ENCODE data around the gene MYBPH.

MYBPH gene

GRCh38 chr1:203127666-203128430 lies 47.8 kb downstream of the MYBPH start, which contains the start of gene ADORA1:
Gene ADORA1 (plus strand): TSS chr1:203127726. CDS start chr1:203128842, 1,116 bp downstream.
- peak; percentile 70 for DNase-seq

GRCh38 chr1:203126866-203127665 lies 48.6 kb downstream of the MYBPH start:
- peak; percentile 44 for DNase-seq

GRCh38 chr1:203126151-203126865 lies 49.3 kb downstream of the MYBPH start:
- DNase-seq = peak; percentile 49

- DNase-seq = peak; percentile 38
These were observed 50.9 kb downstream of the MYBPH start for GRCh38 chr1:203124546-203125317.

- DNase-seq = no peak
These were observed 51.6 kb downstream of the MYBPH start for GRCh38 chr1:203124011-203124410.

- DNase-seq = no peak
These were observed 53.5 kb downstream of the MYBPH start for GRCh38 chr1:203122159-203122558.

- DNase-seq = no peak
These were observed 54.2 kb downstream of the MYBPH start for GRCh38 chr1:203121186-203122015.

GRCh38 chr1:203120325-203121153 lies 55.1 kb downstream of the MYBPH start:
- no peak for DNase-seq
